Tracheal epithelial cell (primary cell): ENCODE measurements around the gene STYK1. TPM values are rescaled to one million over a fixed set of nuclear protein-coding genes. Genes with fewer than 3 reads are reported as not detected.

Experiments
- total RNA-seq: library from RNA; depleted of rRNA; stranded (reverse); fragments of >200 nt; gene quantifications from 2 replicates; pipeline ENCODE4 v1.2.1, GENCODE V29; 2014

The STYK1 gene
- total RNA-seq: 1.3 and 5.1 TPM in 2 replicates

GRCh38 chr12:10673659-10674384 lies at the start of gene STYK1:
Gene STYK1, minus strand, starts transcription at chr12:10674052. Its CDS starts 39,434 bp downstream, at chr12:10634618.

GRCh38 chr12:10722905-10723746 lies 49.3 kb upstream of the STYK1 start, which contains the start of gene YBX3:
Gene YBX3, minus strand, starts transcription at chr12:10723323. Its CDS starts 212 bp downstream, at chr12:10723111.

GRCh38 chr12:10613349-10614055 lies 60.4 kb downstream of the STYK1 start, which contains the start of gene MAGOHB:
Gene MAGOHB, minus strand, starts transcription at chr12:10613609. Its CDS starts 77 bp downstream, at chr12:10613532.

Other genes starting within 250 kb of the STYK1 start
- gene KLRC2, start 238.0 kb downstream of the STYK1 start, total RNA-seq: not detected in 2 replicates
- gene KLRC1, start 220.7 kb downstream of the STYK1 start, total RNA-seq: under 0.01 TPM in 1 of 2 replicates, not detected in the other
- gene EIF2S3B, start 168.2 kb downstream of the STYK1 start, total RNA-seq: 0.72 and 1.1 TPM in 2 replicates
- 6.6 and 8.7 TPM in 2 replicates for gene MAGOHB, start 60.4 kb downstream of the STYK1 start, total RNA-seq
- 136 and 147 TPM in 2 replicates for gene YBX3, start 49.3 kb upstream of the STYK1 start, total RNA-seq
- not detected in 2 replicates for gene TAS2R7, start 128.6 kb upstream of the STYK1 start, total RNA-seq
- not detected in 2 replicates for gene TAS2R8, start 133.2 kb upstream of the STYK1 start, total RNA-seq
- gene TAS2R9, start 136.1 kb upstream of the STYK1 start, total RNA-seq: not detected in 2 replicates
- gene TAS2R10, start 152.3 kb upstream of the STYK1 start, total RNA-seq: 0.21 and 0.24 TPM in 2 replicates
- gene PRR4, start 175.4 kb upstream of the STYK1 start, total RNA-seq: 0.64 TPM in 1 of 2 replicates, not detected in the other
- gene PRH1, start 210.2 kb upstream of the STYK1 start, total RNA-seq: 3.4 and 4.3 TPM in 2 replicates
- gene TAS2R13, start 235.5 kb upstream of the STYK1 start, total RNA-seq: 0.48 and 0.64 TPM in 2 replicates